IPS DF 6.9 (cell line): Measurements from ENCODE around the gene SLC23A2.

Experiments used
- DNase-seq: peaks from one replicate; pipeline ENCODE4 v3.0.0-alpha.2; 2013; ENCODE audit warnings: low read depth, low spot score
- H3K27ac ChIP-seq: one replicate; pipeline ENCODE4 v1.5.1; 2013; ENCODE audit warnings: low read length, control low read depth
- H3K27me3 ChIP-seq: 2 replicates; pipeline ENCODE4 v1.6.1; 2013; ENCODE audit warnings: mild to moderate bottlenecking, low read length; ENCODE audit not compliant: control insufficient read depth, insufficient read depth
- H3K36me3 ChIP-seq: 2 replicates; pipeline ENCODE4 v1.6.1; 2013; ENCODE audit warnings: low read length; ENCODE audit not compliant: control insufficient read depth, insufficient read depth
- H3K4me1 ChIP-seq: 2 replicates; pipeline ENCODE4 v1.6.1; 2013; ENCODE audit warnings: low read length; ENCODE audit not compliant: control insufficient read depth, insufficient read depth
- H3K4me3 ChIP-seq: 2 replicates; pipeline ENCODE4 v1.5.1; 2013; ENCODE audit warnings: mild to moderate bottlenecking, low read length
- H3K9me3 ChIP-seq: 2 replicates; pipeline ENCODE4 v1.6.1; 2013; ENCODE audit warnings: low read length, inconsistent platforms; ENCODE audit not compliant: control insufficient read depth, insufficient read depth
- WGBS: extraction: QIAGEN DNeasy Blood & Tissue Kit; methylation state at CpG from one replicate; pipeline ENCODE4 v1.1.7; 2013; ENCODE audit warnings: mixed read lengths, missing lambda C conversion rate; ENCODE audit not compliant: insufficient read length, insufficient coverage; 5-methylcytosine and 5-hydroxymethylcytosine counted together

SLC23A2 gene

DNA sequence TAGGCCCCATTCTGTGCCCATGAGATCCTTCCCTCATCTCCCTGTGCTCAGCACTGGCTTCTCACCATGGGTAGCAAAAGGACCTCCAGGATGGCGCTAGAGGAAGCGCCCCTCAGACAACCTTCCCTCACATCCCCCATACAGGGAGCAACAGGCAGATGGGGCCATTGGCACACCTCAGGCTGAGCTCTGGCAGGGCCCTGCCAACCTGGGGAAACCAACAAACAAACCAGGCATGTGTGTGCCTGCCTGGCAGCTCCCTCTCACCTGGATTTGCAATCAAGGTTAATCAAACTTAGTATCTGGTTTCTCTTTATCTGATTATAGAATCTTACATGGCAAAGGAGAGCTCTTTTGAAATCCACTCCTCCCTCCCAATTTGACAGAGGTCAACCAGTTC is 134.9 kb downstream of the SLC23A2 start:
- H3K27ac ChIP-seq: no peak overlapping the region
- no peak for DNase-seq

DNA sequence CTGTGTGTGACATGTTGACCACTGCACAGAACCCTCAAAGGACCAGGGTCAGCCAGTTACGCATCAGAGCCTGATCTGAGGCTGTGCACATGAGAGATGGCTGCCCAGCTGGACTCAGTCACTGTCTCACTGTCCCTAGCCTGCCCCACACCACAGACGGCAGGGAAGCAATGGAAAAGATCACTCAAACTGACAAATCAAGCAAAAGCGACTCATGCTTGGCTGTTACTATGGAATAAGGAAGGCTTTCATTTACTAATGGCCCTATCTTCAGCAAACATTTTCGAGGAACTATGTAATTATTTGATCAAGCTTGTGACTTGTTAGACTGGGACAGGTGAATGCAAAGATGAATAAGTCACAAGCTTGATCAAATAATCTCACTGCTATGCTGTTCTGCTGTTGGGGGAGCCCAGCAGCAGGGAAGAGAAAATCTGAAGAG is 137.0 kb downstream of the SLC23A2 start:
- H3K27ac ChIP-seq: no peak overlapping the region

More for the DNA sequence above, 134.9 kb downstream of the SLC23A2 start:
- no CpG with 5 or more reads among the region's 2 CpGs for WGBS
- no peaks in the 10 kb centered on the region for H3K9me3 ChIP-seq
- no peaks in the 10 kb centered on the region; the same call in 1 of the 2 replicates for H3K36me3 ChIP-seq
- H3K27me3 ChIP-seq: no peaks in the 10 kb centered on the region
- H3K4me1 ChIP-seq: no peaks in the 10 kb centered on the region
- no peak overlapping the region for H3K4me3 ChIP-seq

DNA sequence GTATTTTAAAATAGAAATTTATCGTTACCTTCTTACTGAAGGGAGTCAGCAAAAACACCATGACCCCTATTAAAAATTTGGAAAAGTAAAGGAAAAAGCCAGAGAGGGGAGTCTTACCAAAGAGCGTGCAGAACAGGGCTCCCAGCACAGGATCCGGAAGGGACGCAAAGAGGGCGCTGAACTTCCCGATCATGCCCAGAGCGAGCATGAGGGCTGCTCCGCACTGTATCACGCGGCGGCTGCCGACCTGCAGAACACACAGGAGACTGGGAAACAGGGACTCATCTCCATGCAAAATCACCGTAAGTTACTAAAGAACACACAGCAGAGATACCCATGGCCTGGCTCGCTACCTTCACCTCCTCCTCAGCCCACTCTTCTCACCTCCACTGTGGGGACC is 138.6 kb downstream of the SLC23A2 start:
- no peak overlapping the region for H3K4me3 ChIP-seq
- no CpG with 5 or more reads among the region's 14 CpGs for WGBS
- H3K36me3 ChIP-seq: peaks cover 3% of the 10 kb centered on the region; the same call in 1 of the 2 replicates
- DNase-seq: no peak
- H3K4me1 ChIP-seq: no peaks in the 10 kb centered on the region
- no peaks in the 10 kb centered on the region for H3K27me3 ChIP-seq
- H3K9me3 ChIP-seq: no peaks in the 10 kb centered on the region
- no peak overlapping the region for H3K27ac ChIP-seq

More for the DNA sequence above, 137.0 kb downstream of the SLC23A2 start:
- no peaks in the 10 kb centered on the region for H3K27me3 ChIP-seq
- H3K4me1 ChIP-seq: no peaks in the 10 kb centered on the region
- H3K9me3 ChIP-seq: no peaks in the 10 kb centered on the region
- no CpG with 5 or more reads among the region's 4 CpGs for WGBS
- DNase-seq: no peak
- no peaks in the 10 kb centered on the region; the same call in 1 of the 2 replicates for H3K36me3 ChIP-seq
- no peak overlapping the region for H3K4me3 ChIP-seq

DNA sequence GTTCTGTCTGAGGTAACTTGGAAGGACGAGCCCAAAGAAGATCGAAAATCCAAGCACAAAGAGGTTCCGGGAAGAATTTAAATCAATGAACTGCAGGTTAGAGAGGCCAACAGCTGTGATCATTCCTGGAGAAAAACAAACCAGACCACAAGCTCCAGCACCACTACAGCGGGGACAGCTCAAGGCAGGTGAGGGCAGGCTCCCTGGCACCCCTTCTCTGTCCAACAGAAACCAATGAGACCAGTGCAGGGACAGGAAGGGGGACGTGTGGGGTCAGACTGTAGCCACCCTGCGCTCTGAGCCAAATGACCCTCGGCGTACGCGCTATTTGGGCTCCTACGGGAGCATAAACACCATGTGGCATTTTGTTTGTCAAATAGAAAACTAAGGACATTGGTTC is 139.3 kb downstream of the SLC23A2 start:
- no CpG with 5 or more reads among the region's 11 CpGs for WGBS
- no peak for DNase-seq
- H3K36me3 ChIP-seq: peaks cover 3% of the 10 kb centered on the region; the same call in 1 of the 2 replicates
- H3K27me3 ChIP-seq: no peaks in the 10 kb centered on the region
- H3K4me3 ChIP-seq: no peak overlapping the region
- no peaks in the 10 kb centered on the region for H3K4me1 ChIP-seq
- H3K27ac ChIP-seq: no peak overlapping the region
- no peaks in the 10 kb centered on the region for H3K9me3 ChIP-seq

DNA sequence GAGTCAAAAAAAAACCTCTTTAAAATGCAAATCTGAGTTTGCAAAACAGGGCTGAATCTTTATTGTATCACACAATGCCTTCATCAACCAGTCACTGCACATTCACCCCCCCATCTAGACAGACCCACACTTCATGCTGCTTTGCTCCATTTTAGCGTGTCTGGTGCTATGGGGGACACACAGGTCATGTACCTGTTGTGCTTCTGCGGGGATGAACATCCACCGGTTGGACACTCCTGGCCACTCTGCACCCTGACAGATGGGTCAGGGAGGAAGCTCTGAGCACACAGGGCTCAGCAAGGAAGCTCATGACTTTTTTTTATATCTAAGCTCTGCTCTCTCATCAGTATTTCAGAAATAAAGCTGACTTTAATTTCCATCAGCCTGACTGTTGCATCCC is 143.3 kb downstream of the SLC23A2 start:
- 0 out of 2 replicates have a peak, but pooled peaks cover 3% of the 10 kb centered on the region for H3K36me3 ChIP-seq
- WGBS: no CpG with 5 or more reads among the region's 3 CpGs
- DNase-seq: no peak

DNA sequence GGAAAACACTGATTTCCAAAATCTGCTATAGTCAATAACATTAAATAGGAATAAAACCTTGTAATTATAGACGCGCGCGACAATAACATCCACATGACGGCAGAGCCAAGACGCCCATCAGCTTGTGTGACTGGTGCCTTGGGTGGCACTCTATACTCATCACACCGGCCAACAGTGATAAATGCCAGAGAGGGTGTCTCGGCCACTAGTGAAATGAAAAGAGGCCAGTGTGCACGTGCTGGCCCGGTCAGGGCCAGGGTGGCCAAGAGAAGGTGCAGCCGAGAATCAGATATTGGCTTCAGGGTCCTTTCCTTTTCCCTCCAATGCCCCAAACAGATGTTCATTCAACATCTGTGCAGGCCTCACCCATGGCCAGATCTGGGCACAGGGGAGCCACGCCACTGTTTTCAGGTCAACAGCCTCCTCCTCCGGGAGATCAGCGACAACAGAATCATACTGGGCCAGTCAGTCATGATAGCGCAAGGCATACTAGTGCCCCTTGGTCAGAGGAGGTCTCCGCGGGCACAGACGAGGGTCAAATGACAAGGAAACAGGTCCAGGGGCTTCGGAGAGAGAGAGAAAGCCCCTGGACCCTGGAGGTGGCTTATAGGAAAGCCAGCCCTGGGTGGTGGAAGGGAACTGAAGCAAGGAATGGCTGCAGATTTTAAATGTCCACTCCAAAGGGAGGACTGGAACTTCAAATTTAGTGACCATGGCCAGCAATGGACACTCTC is 145.1 kb downstream of the SLC23A2 start:
- no CpG with 5 or more reads among the region's 19 CpGs for WGBS
- no peak for DNase-seq
- Histone ChIP-seq H3K9me3 (no peaks in the 10 kb centered on the region), H3K36me3 (0 out of 2 replicates have a peak, but pooled peaks cover 3% of the 10 kb centered on the region), H3K4me3 (no peak overlapping the region), H3K27ac (no peak overlapping the region), H3K4me1 (no peaks in the 10 kb centered on the region), H3K27me3 (no peaks in the 10 kb centered on the region)

More for the DNA sequence above, 143.3 kb downstream of the SLC23A2 start:
- Histone ChIP-seq H3K4me3 (no peak overlapping the region), H3K27ac (no peak overlapping the region), H3K4me1 (no peaks in the 10 kb centered on the region), H3K27me3 (no peaks in the 10 kb centered on the region), H3K9me3 (no peaks in the 10 kb centered on the region)

DNA sequence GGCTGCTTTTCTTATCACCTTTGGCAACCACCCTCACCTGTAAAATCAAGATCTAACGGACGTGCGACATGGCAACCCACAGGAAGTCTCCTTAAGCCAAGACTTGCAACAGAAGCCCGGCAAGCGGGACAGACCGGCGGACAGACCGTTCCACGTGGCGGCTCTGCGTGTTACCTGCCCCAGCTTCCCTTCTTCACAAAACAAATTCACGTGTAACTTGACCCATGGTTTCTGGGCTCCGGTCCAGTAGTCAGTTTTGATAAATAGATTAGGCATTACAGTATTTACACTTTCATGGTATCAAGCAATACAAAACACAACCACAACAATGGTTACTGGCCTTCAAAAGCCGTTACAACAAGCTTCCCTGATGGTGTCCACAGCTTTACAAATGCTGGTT is 145.8 kb downstream of the SLC23A2 start:
- no peaks in the 10 kb centered on the region for H3K4me1 ChIP-seq
- no peak overlapping the region for H3K4me3 ChIP-seq
- WGBS: no CpG with 5 or more reads among the region's 14 CpGs
- 0 out of 2 replicates have a peak, but pooled peaks cover 3% of the 10 kb centered on the region for H3K36me3 ChIP-seq
- no peak overlapping the region for H3K27ac ChIP-seq
- DNase-seq: no peak
- H3K9me3 ChIP-seq: no peaks in the 10 kb centered on the region
- no peaks in the 10 kb centered on the region for H3K27me3 ChIP-seq

DNA sequence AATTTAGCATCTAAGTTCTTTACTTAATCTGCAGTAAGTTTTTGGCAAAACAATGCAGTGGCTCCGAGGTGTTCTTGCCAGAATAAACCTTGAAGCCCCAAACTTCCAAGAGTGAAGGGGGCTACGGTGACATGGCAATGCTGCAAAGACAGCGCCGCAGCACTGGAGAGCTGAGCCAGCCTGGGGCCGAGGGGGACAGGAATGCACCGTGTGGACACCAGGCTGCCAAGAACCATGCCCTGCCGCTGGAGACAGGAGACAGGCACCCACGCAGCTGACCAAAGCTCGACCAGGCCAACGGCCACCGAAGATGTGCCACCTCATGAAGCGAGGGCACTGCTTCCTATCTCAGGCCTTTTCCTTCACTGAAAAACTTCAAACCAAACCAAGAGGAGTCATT is 146.2 kb downstream of the SLC23A2 start:
- H3K9me3 ChIP-seq: no peaks in the 10 kb centered on the region
- H3K36me3 ChIP-seq: 0 out of 2 replicates have a peak, but pooled peaks cover 3% of the 10 kb centered on the region
- H3K4me3 ChIP-seq: no peak overlapping the region
- DNase-seq: no peak
- no peaks in the 10 kb centered on the region for H3K27me3 ChIP-seq
- WGBS: no CpG with 5 or more reads among the region's 12 CpGs
- no peaks in the 10 kb centered on the region for H3K4me1 ChIP-seq
- H3K27ac ChIP-seq: no peak overlapping the region

DNA sequence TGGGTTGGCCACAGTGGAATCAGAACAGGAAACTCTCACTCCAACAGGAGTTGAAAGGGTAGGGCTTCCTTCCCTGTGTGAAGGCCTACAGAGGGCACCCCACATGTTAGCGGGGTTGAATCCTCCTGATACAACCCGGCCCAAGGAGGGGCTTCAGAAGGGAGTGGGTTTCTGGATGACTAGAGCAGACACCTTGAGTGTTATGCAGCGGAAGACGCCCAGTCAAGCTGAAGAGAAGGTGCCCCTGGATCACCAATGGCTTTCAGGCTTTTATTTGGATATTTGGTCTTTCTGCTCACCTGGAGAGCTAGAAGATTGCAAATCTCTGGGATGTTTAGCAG is 146.8 kb downstream of the SLC23A2 start:
- no CpG with 5 or more reads among the region's 4 CpGs for WGBS
- H3K36me3 ChIP-seq: 0 out of 2 replicates have a peak, but pooled peaks cover 3% of the 10 kb centered on the region
- H3K27me3 ChIP-seq: no peaks in the 10 kb centered on the region
- H3K27ac ChIP-seq: no peak overlapping the region
- no peaks in the 10 kb centered on the region for H3K9me3 ChIP-seq
- no peak for DNase-seq
- H3K4me3 ChIP-seq: no peak overlapping the region
- no peaks in the 10 kb centered on the region for H3K4me1 ChIP-seq

DNA sequence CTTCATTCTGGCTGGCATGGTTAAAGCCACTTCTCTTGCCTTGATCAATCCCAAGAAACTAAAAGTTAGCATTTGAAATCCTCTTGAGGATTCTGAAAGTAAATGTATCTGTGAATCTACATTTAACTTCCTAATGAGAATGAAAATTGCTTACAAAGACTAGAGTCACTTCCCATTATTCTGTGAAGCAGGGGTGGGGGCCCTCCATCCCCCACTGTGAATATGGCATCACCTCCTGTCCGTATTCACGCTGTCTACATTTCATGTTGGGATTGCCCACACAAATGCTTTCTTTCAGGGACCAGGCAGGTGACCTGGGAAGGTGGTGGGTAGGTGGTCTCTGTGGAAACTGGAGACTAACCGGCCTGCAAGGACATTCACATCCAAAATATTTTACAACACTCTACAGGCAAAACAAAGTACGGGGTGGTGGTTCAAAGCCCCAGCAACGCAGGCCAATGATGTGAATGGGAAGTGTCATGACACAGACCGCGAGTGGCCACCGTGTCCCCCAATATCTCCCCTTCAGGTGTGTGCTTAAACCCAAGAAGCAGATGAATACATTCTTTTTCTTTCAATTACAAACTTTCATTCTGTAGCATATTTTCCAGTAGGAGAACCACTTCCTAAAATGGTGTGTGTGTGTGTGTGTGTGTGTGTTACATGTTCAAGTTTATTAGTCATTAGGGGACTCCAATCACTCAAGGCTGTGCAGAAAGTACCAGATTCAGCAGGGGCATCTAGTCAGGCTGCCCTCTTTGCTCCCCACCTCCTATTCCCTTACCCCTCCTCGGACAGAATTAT is 147.4 kb downstream of the SLC23A2 start:
- Histone ChIP-seq H3K4me3 (no peak overlapping the region), H3K9me3 (no peaks in the 10 kb centered on the region), H3K27ac (no peak overlapping the region), H3K36me3 (0 out of 2 replicates have a peak, but pooled peaks cover 3% of the 10 kb centered on the region), H3K4me1 (no peaks in the 10 kb centered on the region), H3K27me3 (no peaks in the 10 kb centered on the region)
- no CpG with 5 or more reads among the region's 9 CpGs for WGBS
- DNase-seq: no peak
